Fibroblast of skin of scalp (primary cell): Measurements from ENCODE around the gene SH3TC2. TPM values are rescaled to one million over a fixed set of nuclear protein-coding genes. Genes with fewer than 3 reads are reported as not detected.
"Not testable (repeated sequence)": the region's sequence is repeated elsewhere in the genome, so short reads cannot be mapped to it uniquely, and the experiment has no call there.

ENCODE experiments used
- DNase-seq: peaks from one replicate; pipeline ENCODE4 v3.0.0-alpha.2; 2013
- polyA plus RNA-seq, 2 experiments: library from polyadenylated mRNA; unstranded; fragments of 120-200 nt; gene quantifications; one replicate each; pipeline ENCODE4 v1.2.1, GENCODE V29; 2013; ENCODE audit not compliant: insufficient read length in 2 of 2

Gene SH3TC2
- polyA plus RNA-seq (2013, experiment 1 of 2; ENCODE audit: insufficient read length), result 0.35 TPM
- polyA plus RNA-seq (2013, experiment 2 of 2; ENCODE audit: insufficient read length), result 0.63 TPM

GRCh38 chr5:149063017-149063687 is at the start of gene SH3TC2:
SH3TC2 (minus strand) TSS chr5:149063062; CDS start chr5:149063022, 40 bp downstream.
- DNase-seq, result peak; percentile 76

- no peak for DNase-seq
These were observed 47.5 kb upstream of the SH3TC2 start for GRCh38 chr5:149110406-149110805.

- no peak for DNase-seq
These were observed 45.9 kb upstream of the SH3TC2 start for GRCh38 chr5:149108651-149109280.

- no peak for DNase-seq
These were observed 37.5 kb upstream of the SH3TC2 start for GRCh38 chr5:149100331-149100730.

GRCh38 chr5:149099920-149100319 is 37.1 kb upstream of the SH3TC2 start:
- DNase-seq, result no peak

GRCh38 chr5:149094996-149095395 is 32.1 kb upstream of the SH3TC2 start:
- DNase-seq, result no peak

GRCh38 chr5:149093625-149094024 is 30.8 kb upstream of the SH3TC2 start:
- DNase-seq, result no peak

GRCh38 chr5:149089796-149090195 is 26.9 kb upstream of the SH3TC2 start:
- DNase-seq, result no peak

GRCh38 chr5:149088686-149089085 is 25.8 kb upstream of the SH3TC2 start:
- no peak for DNase-seq

GRCh38 chr5:149083846-149084245 is 21.0 kb upstream of the SH3TC2 start:
- no peak for DNase-seq

GRCh38 chr5:149082271-149082670 is 19.4 kb upstream of the SH3TC2 start:
- no peak for DNase-seq

GRCh38 chr5:149080294-149080693 is 17.4 kb upstream of the SH3TC2 start:
- no peak for DNase-seq

- DNase-seq, result no peak
These were observed 17.0 kb upstream of the SH3TC2 start for GRCh38 chr5:149079883-149080282.

GRCh38 chr5:149074071-149074470 is 11.2 kb upstream of the SH3TC2 start:
- DNase-seq, result not testable (repeated sequence)

GRCh38 chr5:149073213-149073612 is 10.4 kb upstream of the SH3TC2 start:
- no peak for DNase-seq

- DNase-seq, result no peak
These were observed 9.9 kb upstream of the SH3TC2 start for GRCh38 chr5:149072791-149073190.

GRCh38 chr5:149072376-149072775 is 9.5 kb upstream of the SH3TC2 start:
- DNase-seq, result no peak

GRCh38 chr5:149071756-149072155 is 8.9 kb upstream of the SH3TC2 start:
- no peak for DNase-seq

GRCh38 chr5:149071216-149071615 is 8.4 kb upstream of the SH3TC2 start:
- no peak for DNase-seq

- DNase-seq, result no peak
These were observed 6.8 kb upstream of the SH3TC2 start for GRCh38 chr5:149069711-149070110.

- DNase-seq, result no peak
These were observed 1.1 kb upstream of the SH3TC2 start for GRCh38 chr5:149063896-149064478.

GRCh38 chr5:149062371-149063016 is 368 bp downstream of the SH3TC2 start:
- DNase-seq, result peak; percentile 83

- DNase-seq, result no peak
These were observed 1.5 kb downstream of the SH3TC2 start for GRCh38 chr5:149061341-149061740.
